Endothelial cell of umbilical vein (primary cell): ENCODE results near the gene SAMMSON. TPM values are rescaled to one million over a fixed set of nuclear protein-coding genes. Genes with fewer than 3 reads are reported as not detected.

ENCODE experiments used
- BruUV-seq: library from RNA; stranded (reverse); fragments of 400-500 nt; replicated peaks from 2 replicates; lab custom pipeline; 2021; lab: Mats Ljungman, UMichigan
- CTCF ChIA-PET: fragments of 300-600, 350-600 bp; sonication (Branson Sonifier 250); formaldehyde crosslinking; loops from one replicate; lab custom pipeline; 2021; ENCODE audit warnings: antibody characterized with exemption, inconsistent platforms; lab: Charles Lee
- POLR2A ChIA-PET: fragments of 300-600, 350-600 bp; sonication (Branson Sonifier 250); formaldehyde crosslinking; loops from one replicate; lab custom pipeline; 2021; ENCODE audit warnings: antibody characterized with exemption, inconsistent platforms; lab: Charles Lee
- DNase-seq: peaks from one replicate; pipeline ENCODE4 v3.0.0-alpha.2; 2011; ENCODE audit warnings: low read depth, low spot score
- FAIRE-seq: peaks from 2 replicates; lab custom pipeline; 2011; peaks lifted over from hg19 to GRCh38; lab: Jason Lieb, UNC
- H2AFZ ChIP-seq: 2 replicates; pipeline ENCODE4 v1.6.0; 2012; ENCODE audit warnings: low read depth, low read length, control low read depth, inconsistent platforms
- H3K27ac ChIP-seq: 2 replicates; pipeline ENCODE4 v1.5.1; 2011; ENCODE audit warnings: low read depth, mild to moderate bottlenecking, control low read depth, low read length, moderate library complexity; ENCODE audit not compliant: insufficient read depth
- H3K27me3 ChIP-seq, 2 experiments: 2 replicates each; pipeline versions ENCODE4 v1.6.0 to v1.6.1; 2011; ENCODE audit warnings: low read length in 2 of 2, mixed read lengths in 1 of 2; ENCODE audit not compliant: control insufficient read depth in 2 of 2, insufficient read depth in 2 of 2
- H3K36me3 ChIP-seq, 2 experiments: 2 replicates in 1 of 2; 3 replicates in 1 of 2; pipeline ENCODE4 v1.5.1; 2011; ENCODE audit warnings: low read length in 2 of 2, mild to moderate bottlenecking in 1 of 2, moderate library complexity in 1 of 2; ENCODE audit not compliant: control insufficient read depth in 2 of 2, insufficient read depth in 2 of 2; ENCODE audit errors: extremely low read depth in 1 of 2
- H3K4me1 ChIP-seq: 3 replicates; pipeline ENCODE4 v1.5.1; 2011; ENCODE audit warnings: mild to moderate bottlenecking, low read length; ENCODE audit not compliant: control insufficient read depth, insufficient read depth; ENCODE audit errors: extremely low read depth
- H3K4me2 ChIP-seq: 2 replicates; pipeline ENCODE4 v1.6.1; 2011; ENCODE audit warnings: low read length, control low read depth, mixed read lengths; ENCODE audit not compliant: insufficient read depth
- H3K4me3 ChIP-seq, 3 experiments: fragments of 200-600 bp in 1 of 3; sonication (generic), shearing (Covaris generic) in 1 of 3; replicated peaks in 1 of 3; 2 replicates each; pipeline ENCODE4 v1.5.1; 2011 to 2016; ENCODE audit warnings: control low read depth in 3 of 3, low read length in 3 of 3, mild to moderate bottlenecking in 2 of 3, inconsistent platforms in 1 of 3, low read depth in 1 of 3, moderate library complexity in 1 of 3; ENCODE audit not compliant: insufficient read depth in 1 of 3
- H3K79me2 ChIP-seq: 2 replicates; pipeline ENCODE4 v1.6.0; 2012; ENCODE audit warnings: low read length, inconsistent platforms; ENCODE audit not compliant: control insufficient read depth, insufficient read depth
- H3K9ac ChIP-seq: replicated peaks from 2 replicates; pipeline ENCODE3; 2011; ENCODE audit warnings: low read length, control low read depth; ENCODE audit not compliant: insufficient read depth; ENCODE audit errors: extremely low read depth
- H3K9me1 ChIP-seq: replicated peaks from 3 replicates; pipeline ENCODE4 v1.6.0; 2011; ENCODE audit warnings: mild to moderate bottlenecking, low read length; ENCODE audit not compliant: control insufficient read depth, insufficient read depth; ENCODE audit errors: extremely low read depth
- H3K9me3 ChIP-seq: replicated peaks from 2 replicates; pipeline ENCODE4 v1.5.1; 2012; ENCODE audit warnings: low read length, inconsistent platforms; ENCODE audit not compliant: control insufficient read depth, insufficient read depth
- H4K20me1 ChIP-seq: replicated peaks from 2 replicates; pipeline ENCODE3; 2011; ENCODE audit warnings: mild to moderate bottlenecking, low read length; ENCODE audit not compliant: control insufficient read depth, insufficient read depth; ENCODE audit errors: extremely low read depth
- EZH2 ChIP-seq: IDR thresholded peaks from 2 replicates; pipeline ENCODE4 v1.6.1; 2012; ENCODE audit warnings: borderline replicate concordance, low read depth, mild to moderate bottlenecking, moderate library complexity, low read length, inconsistent platforms; ENCODE audit not compliant: severe bottlenecking
- FOS ChIP-seq: IDR thresholded peaks from 2 replicates; pipeline ENCODE4 v1.6.1; 2011; ENCODE audit warnings: mild to moderate bottlenecking, low read length, moderate library complexity, borderline replicate concordance; ENCODE audit not compliant: insufficient read depth
- GATA2 ChIP-seq: IDR thresholded peaks from 2 replicates; pipeline ENCODE4 v1.7.0; 2011; ENCODE audit warnings: low read depth, mild to moderate bottlenecking, moderate library complexity, mixed read lengths, low read length; ENCODE audit not compliant: insufficient read length, insufficient read depth
- JUN ChIP-seq: IDR thresholded peaks from 2 replicates; pipeline ENCODE4 v1.6.1; 2011; ENCODE audit warnings: borderline replicate concordance, low read depth; ENCODE audit not compliant: insufficient read length, insufficient read depth
- MAX ChIP-seq: IDR thresholded peaks from 2 replicates; pipeline ENCODE4 v1.6.1; 2011; ENCODE audit not compliant: insufficient read depth, insufficient read length
- POLR2A ChIP-seq: IDR thresholded peaks from 2 replicates; pipeline ENCODE4 v1.6.1; 2012; ENCODE audit warnings: low read depth, mild to moderate bottlenecking, control low read depth, low read length
- POLR2AphosphoS5 ChIP-seq: IDR thresholded peaks from 2 replicates; pipeline ENCODE4 v1.6.1; 2012; ENCODE audit warnings: low read depth, mild to moderate bottlenecking, control low read depth, low read length, moderate library complexity; ENCODE audit not compliant: insufficient read depth
- dilution Hi-C: fragments of 300-500 bp; cut with MboI; formaldehyde crosslinking; loops from one replicate; pipeline ENCODE4 v1.15.0; 2019; ENCODE audit warnings: low sequenced_read_pairs; ENCODE audit not compliant: extremely low pct_ligation_motif_present
- intact Hi-C: fragments of 100-400 bp; cut with micrococcal nuclease; formaldehyde crosslinking; loops from one replicate; pipeline ENCODE4 v1.10.0; 2022
- polyA plus RNA-seq, 4 experiments: library from polyadenylated mRNA; depleted of rRNA in 3 of 4; stranded (reverse) in 3 of 4; unstranded in 1 of 4; fragments of >200 nt; gene quantifications; 2 replicates each; pipeline versions ENCODE4 v1.2.1 to v1.2.3, GENCODE V29; 2011 to 2012; ENCODE audit warnings: missing spikeins in 1 of 4
- total RNA-seq: library from RNA; stranded (reverse); gene quantifications from 2 replicates; pipeline ENCODE4 v1.2.3, GENCODE V29; 2021

The SAMMSON gene
- total and polyA plus RNA-seq, 2 donors (not counting 3 experiments of a cell fraction or from before 2014, with no cell fraction given) = not detected

- ChIA-PET CTCF (no interaction called here), POLR2A (no interaction called here)
- Histone ChIP-seq H3K36me3 (no peaks in the 10 kb centered on the region), H3K9me1 (no peaks in the 10 kb centered on the region), H3K9me3 (no peaks in the 10 kb centered on the region), H3K4me1 (no peaks in the 10 kb centered on the region), H3K27ac (no peak overlapping the region), H4K20me1 (no peaks in the 10 kb centered on the region), H3K27me3 (peaks cover 0 to 3% of the 10 kb centered on the region in 2 experiments), H3K9ac (no peak overlapping the region), H3K4me3 (no peak overlapping the region), H3K4me2 (no peak overlapping the region), H3K79me2 (no peaks in the 10 kb centered on the region), H2AFZ (no peak overlapping the region)
- FAIRE-seq = no peak
- dilution Hi-C loops (no loop called here), intact Hi-C loops (no loop called here)
- no TSS peak for BruUV-seq
- no peak for DNase-seq
- TF ChIP-seq JUN (no peak), GATA2 (no peak), POLR2A (no peak), FOS (no peak), MAX (no peak), EZH2 (no peak), POLR2AphosphoS5 (no peak)
Observed at GRCh38 chr3:69985266-69985665, 14.3 kb upstream of the SAMMSON start.

GRCh38 chr3:69986419-69986818 lies 13.1 kb upstream of the SAMMSON start:
- H3K4me2 ChIP-seq = no peak overlapping the region
- no peaks in the 10 kb centered on the region for H3K79me2 ChIP-seq
- intact Hi-C loops (no loop called here), dilution Hi-C loops (no loop called here)
- H3K9ac ChIP-seq = no peak overlapping the region
- peaks cover 2 to 3% of the 10 kb centered on the region in 2 experiments for H3K27me3 ChIP-seq
- POLR2A ChIA-PET = no interaction called here
- no peaks in the 10 kb centered on the region for H3K9me1 ChIP-seq
- CTCF ChIA-PET = interaction anchor here (1.5 kb wide), 1 partner anchor 11 kb away, joined by 3 read pairs; no protein-coding TSS in a partner anchor
- no peak overlapping the region for H2AFZ ChIP-seq
- H3K27ac ChIP-seq = no peak overlapping the region
- BruUV-seq = no TSS peak
- FAIRE-seq = no peak
- no peaks in the 10 kb centered on the region for H3K4me1 ChIP-seq
- no peaks in the 10 kb centered on the region for H3K9me3 ChIP-seq
- no peak for DNase-seq
- H4K20me1 ChIP-seq = no peaks in the 10 kb centered on the region
- TF ChIP-seq JUN (no peak), POLR2A (no peak)
- no peak overlapping the region for H3K4me3 ChIP-seq
- H3K36me3 ChIP-seq = no peaks in the 10 kb centered on the region
